K562 (cell line): ENCODE measurements around the gene CEBPB. TPM values are rescaled to one million over a fixed set of nuclear protein-coding genes. Genes with fewer than 3 reads are reported as not detected.
A peak's percentile ranks its signal among the peaks of the same experiment; 100 is the strongest.

ENCODE experiments used
- ATAC-seq: fragments of 200-7000 bp; cut with Tn5 transposase; 3 replicates; pipeline ENCODE4 v1.9.1; 2020; ENCODE audit warnings: moderate library complexity
- BruUV-seq: library from RNA; stranded (reverse); fragments of 400-500 nt; replicated peaks from 2 replicates; lab custom pipeline; 2021; lab: Mats Ljungman, UMichigan
- CTCF ChIA-PET: fragments of 300-600 bp; formaldehyde crosslinking; extraction: SDS; loops from one replicate; lab custom pipeline; 2021; ENCODE audit warnings: low intra/inter-chr PET ratio; lab: Yijun Ruan, JAX
- POLR2A ChIA-PET: fragments of 300-600, 350-650 bp; sonication (Branson Sonifier 250); formaldehyde crosslinking; extraction: SDS; loops from one replicate; lab custom pipeline; 2021; ENCODE audit warnings: antibody characterized with exemption, inconsistent platforms; lab: Yijun Ruan, JAX
- DNase-seq, 4 experiments: peaks; one replicate each; pipeline versions ENCODE4 v3.0.0 to v3.0.0-alpha.2; 2011 to 2018; ENCODE audit warnings: low spot score in 3 of 4, mixed read lengths in 3 of 4; ENCODE audit errors: extremely low read depth in 1 of 4
- FAIRE-seq: peaks from 2 replicates; lab custom pipeline; 2011; peaks lifted over from hg19 to GRCh38; lab: Jason Lieb, UNC
- H2AFZ ChIP-seq: 2 replicates; pipeline ENCODE4 v1.6.0; 2011; ENCODE audit warnings: low read depth, low read length, control low read depth, inconsistent platforms
- H3K27ac ChIP-seq: fragments of 200-600 bp; 3 replicates; pipeline ENCODE4 v1.8.0; 2011; ENCODE audit warnings: low read depth, mild to moderate bottlenecking, control low read depth, inconsistent platforms, low read length, moderate library complexity, mixed read lengths; ENCODE audit errors: extremely low read depth
- H3K27me3 ChIP-seq, 2 experiments: fragments of 300-600 bp in 1 of 2; 2 replicates in 1 of 2; 3 replicates in 1 of 2; pipeline versions ENCODE4 v1.6.0 to v1.8.0; 2011; ENCODE audit warnings: inconsistent platforms in 2 of 2, low read length in 2 of 2, mild to moderate bottlenecking in 1 of 2, mixed read lengths in 1 of 2, moderate library complexity in 1 of 2; ENCODE audit not compliant: control insufficient read depth in 2 of 2, insufficient read depth in 2 of 2
- H3K36me3 ChIP-seq: fragments of 300-600 bp; 3 replicates; pipeline ENCODE4 v1.8.0; 2011; ENCODE audit warnings: mild to moderate bottlenecking, low read length, inconsistent platforms; ENCODE audit not compliant: control insufficient read depth, insufficient read depth
- H3K4me1 ChIP-seq, 2 experiments: fragments of 200-600 bp in 1 of 2; replicated peaks in 1 of 2; 2 replicates in 1 of 2; 3 replicates in 1 of 2; pipeline versions ENCODE4 v1.5.1 to v1.8.0; 2011; ENCODE audit warnings: inconsistent platforms in 2 of 2, low read length in 2 of 2, mild to moderate bottlenecking in 1 of 2, mixed read lengths in 1 of 2, moderate library complexity in 1 of 2; ENCODE audit not compliant: control insufficient read depth in 2 of 2, insufficient read depth in 2 of 2
- H3K4me2 ChIP-seq: 2 replicates; pipeline ENCODE4 v1.6.1; 2011; ENCODE audit warnings: low read length, control low read depth, inconsistent platforms, mixed read lengths; ENCODE audit not compliant: insufficient read depth
- H3K4me3 ChIP-seq: fragments of 200-600 bp; sonication (generic), shearing (Covaris generic); 2 replicates; pipeline ENCODE4 v1.5.1; 2016; ENCODE audit warnings: control low read depth, inconsistent platforms
- H3K79me2 ChIP-seq: fragments of 200-600 bp; 3 replicates; pipeline ENCODE4 v1.8.0; 2011; ENCODE audit warnings: low read length, inconsistent platforms; ENCODE audit not compliant: control insufficient read depth, insufficient read depth
- H3K9ac ChIP-seq, 2 experiments: 2 replicates each; pipeline versions ENCODE4 v1.6.0 to v1.6.1; 2011; ENCODE audit warnings: low read depth in 2 of 2, low read length in 2 of 2, control low read depth in 1 of 2, inconsistent platforms in 1 of 2, mild to moderate bottlenecking in 1 of 2, mixed read lengths in 1 of 2; ENCODE audit not compliant: insufficient read depth in 1 of 2
- H3K9me1 ChIP-seq: one replicate; pipeline ENCODE4 v1.6.0; 2011; ENCODE audit warnings: inconsistent platforms, mild to moderate bottlenecking, low read length, moderate library complexity; ENCODE audit not compliant: control insufficient read depth, insufficient read depth
- H3K9me3 ChIP-seq: replicated peaks from 2 replicates; pipeline ENCODE4 v1.5.1; 2011; ENCODE audit warnings: low read depth, low read length, inconsistent platforms; ENCODE audit not compliant: control insufficient read depth, insufficient read depth
- H4K20me1 ChIP-seq: replicated peaks from 2 replicates; pipeline ENCODE4 v1.6.1; 2011; ENCODE audit warnings: low read length, inconsistent platforms, mixed read lengths; ENCODE audit not compliant: control insufficient read depth, insufficient read depth
- MGA ChIP-seq: fragments of 450-650 bp; IDR thresholded peaks from 2 replicates; pipeline ENCODE4 v1.6.1; 2016; ENCODE audit warnings: mild to moderate bottlenecking, moderate library complexity
- ZNF121 ChIP-seq: sonication (generic); formaldehyde crosslinking; conservative IDR thresholded peaks from 2 replicates; pipeline ENCODE4 v1.8.0; 2022; ENCODE audit warnings: missing genetic modification reagents
- WGBS: fragments of 100-300 bp; shearing (Covaris generic); methylation state at CpG from one replicate; pipeline ENCODE4 v1.1.6; 2016; ENCODE audit warnings: low coverage, mixed read lengths; ENCODE audit not compliant: insufficient coverage; ENCODE audit errors: missing lambda C conversion rate; 5-methylcytosine and 5-hydroxymethylcytosine counted together
- in situ Hi-C: fragments of 300-500 bp; cut with MboI; formaldehyde crosslinking; loops from 4 replicates; pipeline ENCODE4 v1.15.0; 2018; ENCODE audit warnings: inconsistent platforms, mixed read lengths
- intact Hi-C: fragments of 100-400 bp; cut with micrococcal nuclease; formaldehyde crosslinking; loops from 2 replicates; pipeline ENCODE4 v1.14.2; 2022
- polyA plus RNA-seq, 8 experiments: library from polyadenylated mRNA; depleted of rRNA in 4 of 8; stranded (reverse) in 5 of 8; unstranded in 3 of 8; fragments of >200 nt; fragmentation: Nextera tagmentation in 2 of 8; fragmentation: Illumina TruSeq in 1 of 8; extraction: Ambion mirVana in 2 of 8; extraction: Trizol in 1 of 8; gene quantifications; 2 replicates each; pipeline versions ENCODE4 v1.2.1 to v1.2.3, GENCODE V29; 2011 to 2014; ENCODE audit warnings: inconsistent platforms in 1 of 8, missing spikeins in 1 of 8
- total RNA-seq, 7 experiments: library from RNA; depleted of rRNA in 6 of 7; stranded (reverse); fragments of >200 nt in 6 of 7; fragmentation: Illumina TruSeq in 2 of 7; extraction: Trizol in 2 of 7; gene quantifications; 2 replicates each; pipeline versions ENCODE4 v1.2.1 to v1.2.3, GENCODE V29; 2011 to 2021; ENCODE audit warnings: low replicate concordance in 1 of 7

Gene CEBPB
- total and polyA plus RNA-seq, 9 of the 15 experiments (the other 6 are each of a cell fraction or from before 2014, with no cell fraction given): 1.2 to 72.6 (median 7.8) TPM

GRCh38 chr20:50230871-50231560 lies 40.4 kb downstream of the CEBPB start:
- H2AFZ ChIP-seq: no peak overlapping the region
- intact Hi-C loops: no loop called here
- H3K9me1 ChIP-seq: no peaks in the 10 kb centered on the region
- no peaks in the 10 kb centered on the region for H3K27me3 ChIP-seq
- TF ChIP-seq ZNF121 (CRISPR knock-in tag) (peak; percentile 66), MGA (no peak)
- TF ChIP-seq, all 486 proteins: peak for 1
- H4K20me1 ChIP-seq: no peaks in the 10 kb centered on the region
- 41% methylated on average over 9 of the region's 9 CpGs for WGBS
- ChIA-PET CTCF (no interaction called here), POLR2A (interaction anchor here (0.6 to 0.8 kb wide), 2 partner anchors 34 to 964 kb away, joined by 3 read pairs; no protein-coding TSS in a partner anchor)
- H3K4me1 ChIP-seq: peaks cover 4 to 21% of the 10 kb centered on the region in 2 experiments; a peak in 3 of 5 replicates
- in situ Hi-C loops: no loop called here
- H3K79me2 ChIP-seq: no peaks in the 10 kb centered on the region
- FAIRE-seq (no peak), ATAC-seq (no peak), DNase-seq (no peak)
- H3K9me3 ChIP-seq: no peaks in the 10 kb centered on the region
- no peaks in the 10 kb centered on the region for H3K36me3 ChIP-seq
- peak overlapping the region in 1 of 2 experiments; percentile 55; a peak in 1 of 4 replicates for H3K9ac ChIP-seq
- no peak overlapping the region for H3K27ac ChIP-seq
- H3K4me2 ChIP-seq: no peak overlapping the region
- BruUV-seq: no TSS peak
- no peak overlapping the region for H3K4me3 ChIP-seq
